H9 (cell line): Measurements from ENCODE around the gene KBTBD12. TPM values are rescaled to one million over a fixed set of nuclear protein-coding genes. Genes with fewer than 3 reads are reported as not detected.
"Not testable (repeated sequence)": the region's sequence is repeated elsewhere in the genome, so short reads cannot be mapped to it uniquely, and the experiment has no call there.

Experiments
- DNase-seq: peaks from one replicate; pipeline ENCODE4 v3.0.0-alpha.2; 2017
- H2AFZ ChIP-seq: one replicate; pipeline ENCODE4 v1.6.1; 2013; ENCODE audit warnings: mild to moderate bottlenecking, low read length, control low read depth, moderate library complexity
- H2AK5ac ChIP-seq: 2 replicates; pipeline ENCODE4 v1.6.1; 2013; ENCODE audit warnings: low read length, control low read depth, mixed read lengths; ENCODE audit not compliant: insufficient read length
- H2BK120ac ChIP-seq: one replicate; pipeline ENCODE4 v1.6.1; 2013; ENCODE audit warnings: low read depth, mild to moderate bottlenecking, low read length, control low read depth, inconsistent platforms; ENCODE audit not compliant: poor library complexity, severe bottlenecking
- H2BK12ac ChIP-seq: 2 replicates; pipeline ENCODE4 v1.6.1; 2013; ENCODE audit warnings: low read length, control low read depth, mixed read lengths, low read depth; ENCODE audit not compliant: insufficient read length
- H2BK15ac ChIP-seq: 2 replicates; pipeline ENCODE4 v1.6.1; 2013; ENCODE audit warnings: low read depth, low read length, control low read depth
- H2BK20ac ChIP-seq: one replicate; pipeline ENCODE4 v1.6.1; 2013; ENCODE audit warnings: low read depth, mild to moderate bottlenecking, low read length, control low read depth, inconsistent platforms; ENCODE audit not compliant: poor library complexity, severe bottlenecking
- H2BK5ac ChIP-seq: 2 replicates; pipeline ENCODE4 v1.6.1; 2013; ENCODE audit warnings: low read length, control low read depth, mixed read lengths; ENCODE audit not compliant: insufficient read length
- H3K14ac ChIP-seq: 2 replicates; pipeline ENCODE4 v1.6.1; 2013; ENCODE audit warnings: low read length, control low read depth; ENCODE audit not compliant: insufficient read depth
- H3K18ac ChIP-seq: 2 replicates; pipeline ENCODE4 v1.6.1; 2013; ENCODE audit warnings: low read depth, mild to moderate bottlenecking, mixed read lengths, low read length, control low read depth; ENCODE audit not compliant: insufficient read length
- H3K23ac ChIP-seq: 2 replicates; pipeline ENCODE4 v1.6.1; 2013; ENCODE audit warnings: low read length, control low read depth, mixed read lengths, low read depth; ENCODE audit not compliant: insufficient read length
- H3K23me2 ChIP-seq: 2 replicates; pipeline ENCODE4 v1.6.1; 2013; ENCODE audit warnings: low read depth, mild to moderate bottlenecking, mixed read lengths, low read length, control low read depth; ENCODE audit not compliant: insufficient read length, poor library complexity, severe bottlenecking
- H3K27ac ChIP-seq: 2 replicates; pipeline ENCODE4 v1.5.1; 2013; ENCODE audit warnings: low read length, control low read depth, mixed read lengths, low read depth; ENCODE audit not compliant: insufficient read length
- H3K27me3 ChIP-seq: 2 replicates; pipeline ENCODE4 v1.6.1; 2013; ENCODE audit warnings: low read length, control low read depth, inconsistent platforms; ENCODE audit not compliant: insufficient read depth
- H3K4ac ChIP-seq: 2 replicates; pipeline ENCODE4 v1.6.1; 2013; ENCODE audit warnings: low read depth, mild to moderate bottlenecking, control low read depth, inconsistent platforms, low read length, moderate library complexity
- H3K4me1 ChIP-seq: 2 replicates; pipeline ENCODE4 v1.6.1; 2013; ENCODE audit warnings: low read length, control low read depth, inconsistent platforms; ENCODE audit not compliant: insufficient read depth
- H3K4me2 ChIP-seq: 2 replicates; pipeline ENCODE4 v1.6.1; 2013; ENCODE audit warnings: low read length, control low read depth, mixed read lengths; ENCODE audit not compliant: insufficient read length, insufficient read depth
- H3K56ac ChIP-seq: 2 replicates; pipeline ENCODE4 v1.6.1; 2013; ENCODE audit warnings: low read depth, mild to moderate bottlenecking, mixed read lengths, low read length, control low read depth; ENCODE audit not compliant: insufficient read length
- H3K79me1 ChIP-seq: 2 replicates; pipeline ENCODE4 v1.6.1; 2013; ENCODE audit warnings: low read depth, mild to moderate bottlenecking, moderate library complexity, low read length, control low read depth, inconsistent platforms; ENCODE audit not compliant: insufficient read depth, poor library complexity, severe bottlenecking
- H3K79me2 ChIP-seq: 2 replicates; pipeline ENCODE4 v1.6.1; 2013; ENCODE audit warnings: low read length, control low read depth, inconsistent platforms; ENCODE audit not compliant: insufficient read depth
- H3K9ac ChIP-seq: 2 replicates; pipeline ENCODE4 v1.6.1; 2013; ENCODE audit warnings: low read length, control low read depth, mixed read lengths; ENCODE audit not compliant: insufficient read length; ENCODE audit errors: extremely low read depth
- H3K9me3 ChIP-seq: one replicate; pipeline ENCODE4 v1.6.1; 2013; ENCODE audit warnings: low read depth, low read length, inconsistent platforms; ENCODE audit not compliant: control insufficient read depth
- H3T11ph ChIP-seq: one replicate; pipeline ENCODE4 v1.6.1; 2013; ENCODE audit warnings: mild to moderate bottlenecking, low read length, control low read depth, inconsistent platforms
- H4K20me1 ChIP-seq: one replicate; pipeline ENCODE4 v1.6.1; 2013; ENCODE audit not compliant: control insufficient read depth, insufficient read length, insufficient read depth
- H4K5ac ChIP-seq: 2 replicates; pipeline ENCODE4 v1.6.1; 2013; ENCODE audit warnings: low read depth, mild to moderate bottlenecking, mixed read lengths, low read length, control low read depth; ENCODE audit not compliant: insufficient read length
- H4K8ac ChIP-seq: replicated peaks from 2 replicates; pipeline ENCODE4 v1.6.1; 2013; ENCODE audit warnings: low read length, control low read depth, mixed read lengths, low read depth; ENCODE audit not compliant: insufficient read length
- H4K91ac ChIP-seq: 2 replicates; pipeline ENCODE4 v1.6.1; 2013; ENCODE audit warnings: low read depth, mild to moderate bottlenecking, moderate library complexity, mixed read lengths, low read length, control low read depth; ENCODE audit not compliant: insufficient read length
- H3K27ac Mint-ChIP-seq, 3 experiments: 2 replicates in 2 of 3; 3 replicates in 1 of 3; pipeline ENCODE4 v1.8.0; 2020 to 2021; ENCODE audit warnings: mixed read lengths in 3 of 3, mild to moderate bottlenecking in 1 of 3, moderate library complexity in 1 of 3
- H3K27me3 Mint-ChIP-seq: 2 replicates; pipeline ENCODE4 v1.8.0; 2021; ENCODE audit warnings: low read depth, mild to moderate bottlenecking, moderate library complexity, mixed read lengths
- H3K36me3 Mint-ChIP-seq, 3 experiments: 2 replicates in 2 of 3; 3 replicates in 1 of 3; pipeline ENCODE4 v1.8.0; 2020 to 2021; ENCODE audit warnings: low read depth in 3 of 3, mixed read lengths in 3 of 3; ENCODE audit not compliant: insufficient read depth in 1 of 3
- H3K4me1 Mint-ChIP-seq, 2 experiments: 2 replicates each; pipeline ENCODE4 v1.8.0; 2020; ENCODE audit warnings: mixed read lengths in 2 of 2
- H3K4me3 Mint-ChIP-seq, 2 experiments: 2 replicates in 1 of 2; 3 replicates in 1 of 2; pipeline ENCODE4 v1.8.0; 2020 to 2021; ENCODE audit warnings: mild to moderate bottlenecking in 2 of 2, mixed read lengths in 2 of 2, moderate library complexity in 1 of 2
- H3K9me3 Mint-ChIP-seq, 2 experiments: 2 replicates in 1 of 2; 3 replicates in 1 of 2; pipeline ENCODE4 v1.8.0; 2020; ENCODE audit warnings: mild to moderate bottlenecking in 2 of 2, mixed read lengths in 2 of 2, moderate library complexity in 1 of 2
- CTCF ChIP-seq: fragments of 200-600 bp; sonication (generic); conservative IDR thresholded peaks from 3 replicates; pipeline ENCODE4 v1.8.0; 2021; ENCODE audit warnings: antibody characterized with exemption, mild to moderate bottlenecking
- WGBS: extraction: QIAGEN DNeasy Blood & Tissue Kit; methylation state at CpG from one replicate; pipeline ENCODE4 v1.1.7; 2013; ENCODE audit warnings: missing lambda C conversion rate, low lambda C conversion rate, mixed read lengths; ENCODE audit not compliant: insufficient read length; ENCODE audit errors: extremely low coverage; 5-methylcytosine and 5-hydroxymethylcytosine counted together
- total RNA-seq: library from RNA; stranded (reverse); gene quantifications from 2 replicates; pipeline ENCODE4 v1.2.1, GENCODE V29; 2021

KBTBD12 gene
- total RNA-seq, 1 experiment from 2014 or later = not detected

- Mint-ChIP-seq H3K4me1 (no peaks in the 10 kb centered on the region; a peak in 1 of 4 replicates), H3K9me3 (no peaks in the 10 kb centered on the region; a peak in 1 of 5 replicates), H3K27me3 (peaks cover 1% of the 10 kb centered on the region), H3K4me3 (no peak overlapping the region), H3K27ac (no peak overlapping the region), H3K36me3 (no peaks in the 10 kb centered on the region)
- H3K9me3 ChIP-seq = no peaks in the 10 kb centered on the region
- no peak overlapping the region for H2BK12ac ChIP-seq
- no peak overlapping the region for H3K9ac ChIP-seq
- no peak overlapping the region for H3K18ac ChIP-seq
- H2AFZ ChIP-seq = no peak overlapping the region
- H2BK5ac ChIP-seq = no peak overlapping the region
- no peaks in the 10 kb centered on the region for H3K23me2 ChIP-seq
- no peak overlapping the region for H3K23ac ChIP-seq
- H4K5ac ChIP-seq = no peak overlapping the region
- no peaks in the 10 kb centered on the region for H3K79me1 ChIP-seq
- H2BK120ac ChIP-seq = no peak overlapping the region
- no peak overlapping the region for H3K4ac ChIP-seq
- no peak overlapping the region for H3K4me2 ChIP-seq
- no peak overlapping the region for H2AK5ac ChIP-seq
- H4K91ac ChIP-seq = no peak overlapping the region
- H3K79me2 ChIP-seq = no peaks in the 10 kb centered on the region
- H3K27ac ChIP-seq = no peak overlapping the region
- no peak overlapping the region for H3K56ac ChIP-seq
- H4K8ac ChIP-seq = no peak overlapping the region
- H3K4me1 ChIP-seq = no peaks in the 10 kb centered on the region
- no peak for TF ChIP-seq CTCF
- H2BK15ac ChIP-seq = no peak overlapping the region
- H4K20me1 ChIP-seq = no peaks in the 10 kb centered on the region
- no peaks in the 10 kb centered on the region for H3K27me3 ChIP-seq
- no peak overlapping the region for H2BK20ac ChIP-seq
- DNase-seq = no peak
- H3K14ac ChIP-seq = no peak overlapping the region
- WGBS = no CpG with 5 or more reads among the region's 4 CpGs
- H3T11ph ChIP-seq = no peak overlapping the region
Measured at GRCh38 chr3:127870156-127870555, 44.9 kb upstream of the KBTBD12 start.

GRCh38 chr3:127874097-127874496 lies 40.9 kb upstream of the KBTBD12 start:
- H2AFZ ChIP-seq, H3K4me3 Mint-ChIP-seq: not testable (repeated sequence)

More at GRCh38 chr3:127874097-127874496, 40.9 kb upstream of the KBTBD12 start:
- not testable (repeated sequence) for H3K27ac Mint-ChIP-seq, H3K9me3 Mint-ChIP-seq, H4K91ac ChIP-seq, H3K4me1 Mint-ChIP-seq, H3K23ac ChIP-seq, H2BK5ac ChIP-seq, H3K56ac ChIP-seq, H3K79me2 ChIP-seq, H2BK12ac ChIP-seq, H3K79me1 ChIP-seq, H3K14ac ChIP-seq, H3K4me2 ChIP-seq, H3K36me3 Mint-ChIP-seq, H4K20me1 ChIP-seq, H3K18ac ChIP-seq, H2BK120ac ChIP-seq, H3K4ac ChIP-seq, H2AK5ac ChIP-seq, H4K5ac ChIP-seq, H3K27me3 ChIP-seq, DNase-seq, H3K9ac ChIP-seq, H3K27ac ChIP-seq, H2BK20ac ChIP-seq, H3K4me1 ChIP-seq, H3T11ph ChIP-seq, H4K8ac ChIP-seq, H3K27me3 Mint-ChIP-seq, H3K9me3 ChIP-seq, H2BK15ac ChIP-seq, H3K23me2 ChIP-seq
- WGBS = no CpG with 5 or more reads among the region's 5 CpGs
